Measurements from ENCODE around the gene FAM120B.

GRCh38 chr6:170282512-170283158 lies 23.9 kb upstream of the FAM120B start:
- TF ChIP-seq EZH2 (IDR thresholded peaks at IDR 0.05) (no peak), POLR2AphosphoS5 (IDR thresholded peaks at IDR 0.05; ENCODE audit: borderline replicate concordance, low read depth, low read length) (no peak), FOXP2 (optimal IDR thresholded peaks at IDR 0.05; ENCODE audit: control extremely low read depth, extremely low read length, insufficient read depth) (no peak)

All from SK-N-MC (cell line).